ENCODE measurements around the gene UGT3A2. TPM values are rescaled to one million over a fixed set of nuclear protein-coding genes. Genes with fewer than 3 reads are reported as not detected.

The UGT3A2 gene
- total RNA-seq, 1 experiment from 2014 or later = 13.7 TPM

GRCh38 chr5:36041537-36041845 is 25.2 kb downstream of the UGT3A2 start:
- no peaks in the 10 kb centered on the region for H3K9me3 Mint-ChIP-seq

More at GRCh38 chr5:36041537-36041845, 25.2 kb downstream of the UGT3A2 start:
- Histone ChIP-seq H3K79me1 (ENCODE audit: insufficient read depth, low read depth, low read length, poor library complexity, severe bottlenecking) (no peaks in the 10 kb centered on the region), H2BK5ac (ENCODE audit: insufficient read length, low read length) (no peak overlapping the region), H3K23ac (ENCODE audit: insufficient read length, low read depth, low read length) (no peak overlapping the region), H2BK15ac (ENCODE audit: low read depth, low read length) (no peak overlapping the region), H4K91ac (ENCODE audit: insufficient read length, low read depth, low read length) (no peak overlapping the region), H2AK5ac (ENCODE audit: insufficient read length, low read length) (no peak overlapping the region), H3K18ac (ENCODE audit: insufficient read length, low read depth, low read length) (no peak overlapping the region), H4K20me1 (ENCODE audit: control insufficient read depth, insufficient read depth, insufficient read length) (no peaks in the 10 kb centered on the region), H3K4me2 (ENCODE audit: insufficient read depth, insufficient read length, low read length) (no peak overlapping the region), H3K27ac (ENCODE audit: insufficient read length, low read depth, low read length) (no peak overlapping the region), H3K9me3 (ENCODE audit: control insufficient read depth, low read depth, low read length) (no peaks in the 10 kb centered on the region), H3K79me2 (ENCODE audit: insufficient read depth, low read length) (no peaks in the 10 kb centered on the region), H2AFZ (ENCODE audit: low read length) (no peak overlapping the region), H3K9ac (ENCODE audit: extremely low read depth, insufficient read length, low read length) (no peak overlapping the region), H4K5ac (ENCODE audit: insufficient read length, low read depth, low read length) (no peak overlapping the region), H3K27me3 (ENCODE audit: insufficient read depth, low read length) (no peaks in the 10 kb centered on the region), H3K4ac (ENCODE audit: low read depth, low read length) (no peak overlapping the region), H3K14ac (ENCODE audit: insufficient read depth, low read length) (no peak overlapping the region), H3T11ph (ENCODE audit: low read length) (no peak overlapping the region), H3K4me1 (ENCODE audit: insufficient read depth, low read length) (peaks cover 4% of the 10 kb centered on the region; the same call in 1 of the 2 replicates), H2BK12ac (ENCODE audit: insufficient read length, low read depth, low read length) (no peak overlapping the region), H2BK120ac (ENCODE audit: low read depth, low read length, poor library complexity, severe bottlenecking) (no peak overlapping the region), H2BK20ac (ENCODE audit: low read depth, low read length, poor library complexity, severe bottlenecking) (no peak overlapping the region), H3K56ac (ENCODE audit: insufficient read length, low read depth, low read length) (no peak overlapping the region), H3K23me2 (ENCODE audit: insufficient read length, low read depth, low read length, poor library complexity, severe bottlenecking) (no peaks in the 10 kb centered on the region), H4K8ac (replicated peaks; ENCODE audit: insufficient read length, low read depth, low read length) (no peak overlapping the region)
- Mint-ChIP-seq H3K27me3 (ENCODE audit: low read depth) (no peaks in the 10 kb centered on the region), H3K4me3 (no peak overlapping the region), H3K36me3 (ENCODE audit: insufficient read depth in 1 of 3, low read depth in 3 of 3) (no peaks in the 10 kb centered on the region; a peak in 2 of 7 replicates), H3K4me1 (peaks cover 14% of the 10 kb centered on the region in 2 experiments), H3K27ac (no peak overlapping the region)
- peak; percentile 46 for DNase-seq
- peak; percentile 69 for TF ChIP-seq CTCF (conservative IDR thresholded peaks at IDR 0.05)

All from H9 (cell line).